ENCODE measurements around the gene AK9.
"Not testable (repeated sequence)": the region's sequence is repeated elsewhere in the genome, so short reads cannot be mapped to it uniquely, and the experiment has no call there.

AK9 gene

GRCh38 chr6:109690737-109691621, at the start of gene AK9, which contains the start of gene FIG4:
Gene AK9, minus strand, starts transcription at chr6:109691202. Its CDS starts 15,457 bp downstream, at chr6:109675745.
Gene FIG4, plus strand, starts transcription at chr6:109691296. Its CDS starts 140 bp downstream, at chr6:109691436.
- peak; percentile 95 for DNase-seq

- no peak for DNase-seq
Measured at GRCh38 chr6:109740787-109741186, 49.8 kb upstream of the AK9 start.

GRCh38 chr6:109739686-109740085, 48.7 kb upstream of the AK9 start:
- no peak for DNase-seq

DNA sequence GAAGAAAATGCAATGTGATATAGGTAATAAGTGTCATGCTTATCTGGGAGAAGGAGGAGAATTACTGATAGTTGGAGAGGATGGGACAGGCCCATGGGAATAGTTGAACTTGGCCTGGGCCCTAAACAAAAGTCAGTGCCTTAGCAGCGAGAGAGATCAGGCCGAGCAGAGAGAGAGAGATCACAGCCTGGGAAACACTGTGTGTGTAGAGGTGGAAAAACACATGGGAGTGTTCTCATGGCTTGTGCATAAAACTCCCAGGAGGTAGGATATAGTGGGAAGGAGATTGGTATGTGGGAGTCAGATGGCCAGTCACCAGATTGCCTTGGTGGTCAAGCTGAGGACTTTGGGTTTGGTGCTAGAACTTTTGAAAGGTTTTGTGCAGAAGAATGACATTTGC, 47.7 kb upstream of the AK9 start:
- DNase-seq: no peak

DNA sequence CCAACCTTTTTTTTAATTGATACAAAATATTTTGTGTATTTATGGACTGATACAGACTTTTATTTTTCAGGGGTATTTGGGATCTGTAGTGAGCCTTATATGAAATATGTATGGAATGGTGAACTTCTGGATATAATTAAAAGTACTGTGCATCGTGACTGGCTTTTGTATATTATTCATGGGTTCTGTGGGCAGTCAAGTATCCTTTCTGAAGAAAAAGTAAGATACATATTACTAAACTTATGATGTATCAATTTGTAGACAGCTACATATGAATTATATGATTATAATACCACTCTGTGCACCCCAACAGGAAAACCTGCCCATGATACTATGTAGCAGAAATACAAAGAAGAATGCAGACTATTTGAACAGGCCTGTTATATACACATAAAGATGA, 47.3 kb upstream of the AK9 start:
- no peak for DNase-seq

DNA sequence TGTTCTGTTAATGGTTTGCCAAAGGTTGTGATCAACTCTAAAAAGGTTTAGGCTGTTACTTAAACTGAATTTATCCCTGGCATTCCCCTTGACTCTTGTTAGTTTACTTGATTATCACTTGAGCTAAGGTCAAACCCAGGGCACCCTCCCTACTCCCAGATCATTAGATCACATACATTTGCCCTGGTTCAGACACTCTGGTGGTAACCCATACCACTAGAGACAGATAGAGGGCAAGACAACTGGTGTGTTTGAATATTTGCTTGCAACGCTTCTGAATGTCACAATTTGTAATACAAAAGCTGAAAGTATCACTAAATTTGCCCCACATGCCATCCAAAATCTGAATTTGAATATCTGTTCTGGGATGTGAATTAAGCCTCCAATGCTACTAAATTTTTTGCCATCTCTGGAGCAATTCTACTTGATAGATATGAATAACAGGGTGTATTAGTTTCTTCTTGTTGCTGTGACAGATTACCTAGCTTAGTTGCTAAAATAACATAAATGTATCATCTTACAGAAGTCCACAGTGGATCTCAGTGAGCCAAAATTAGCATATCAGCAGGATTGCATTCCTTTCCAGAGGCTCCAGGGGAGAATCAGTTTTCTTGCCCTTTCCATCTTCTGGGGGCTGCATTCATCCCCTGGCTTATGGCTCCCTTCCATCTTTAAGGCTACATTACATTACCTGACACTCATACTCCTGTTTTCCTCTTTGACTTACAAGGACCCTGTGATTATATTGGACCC, 45.4 kb upstream of the AK9 start:
- DNase-seq: no peak

DNA sequence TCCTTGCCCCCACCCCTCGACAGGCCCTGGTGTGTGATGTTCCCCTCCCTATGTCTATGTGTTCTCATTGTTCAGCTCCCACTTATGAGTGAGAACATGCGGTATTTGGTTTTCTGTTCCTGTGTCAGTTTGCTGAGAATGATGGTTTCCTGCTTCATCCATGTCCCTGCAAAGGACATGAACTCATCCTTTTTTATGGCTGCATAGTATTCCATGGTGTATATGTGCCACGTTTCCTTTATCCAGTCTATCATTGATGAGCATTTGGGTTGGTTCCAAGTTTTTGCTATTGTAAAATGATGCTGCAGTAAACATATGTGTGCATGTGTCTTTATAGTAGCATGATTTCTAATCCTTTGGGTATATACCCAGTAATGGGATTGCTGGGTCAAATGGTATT, 34.2 kb upstream of the AK9 start:
- not testable (repeated sequence) for DNase-seq

DNA sequence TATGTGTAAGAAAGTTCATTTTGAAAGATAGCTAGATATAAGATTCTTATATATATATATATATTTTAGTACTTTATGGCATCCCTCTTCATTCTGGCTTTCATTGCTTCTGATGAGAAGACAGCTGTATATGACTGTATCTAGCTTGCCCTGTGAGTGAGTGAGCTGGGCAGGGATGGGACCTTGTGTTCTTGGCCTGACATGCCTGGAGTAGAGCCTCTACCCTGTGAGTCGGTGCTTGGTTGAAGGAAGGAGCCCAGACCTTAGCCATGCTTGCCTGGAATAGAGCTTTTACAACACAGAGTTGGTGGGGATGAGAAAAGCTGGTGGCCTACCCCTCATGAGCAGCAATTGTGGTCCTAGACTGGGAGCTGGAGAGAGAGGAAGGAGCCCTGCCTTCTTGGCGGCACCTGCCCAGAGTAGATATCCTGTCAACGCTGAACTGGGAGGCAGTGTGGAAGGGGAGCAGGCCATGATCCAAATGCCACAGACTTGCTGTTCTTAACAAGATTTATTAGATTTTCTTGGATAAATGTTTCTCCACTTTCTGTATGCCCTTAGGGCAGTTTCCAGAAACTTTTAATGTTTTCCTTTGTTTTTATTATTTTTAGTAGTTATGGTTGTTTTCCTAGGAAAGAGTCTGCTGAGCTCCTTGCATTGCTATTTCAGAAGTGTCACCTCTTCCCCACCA, 31.7 kb upstream of the AK9 start:
- no peak for DNase-seq

GRCh38 chr6:109722011-109722410, 31.0 kb upstream of the AK9 start:
- DNase-seq: no peak

GRCh38 chr6:109720311-109720710, 29.3 kb upstream of the AK9 start:
- no peak for DNase-seq

DNA sequence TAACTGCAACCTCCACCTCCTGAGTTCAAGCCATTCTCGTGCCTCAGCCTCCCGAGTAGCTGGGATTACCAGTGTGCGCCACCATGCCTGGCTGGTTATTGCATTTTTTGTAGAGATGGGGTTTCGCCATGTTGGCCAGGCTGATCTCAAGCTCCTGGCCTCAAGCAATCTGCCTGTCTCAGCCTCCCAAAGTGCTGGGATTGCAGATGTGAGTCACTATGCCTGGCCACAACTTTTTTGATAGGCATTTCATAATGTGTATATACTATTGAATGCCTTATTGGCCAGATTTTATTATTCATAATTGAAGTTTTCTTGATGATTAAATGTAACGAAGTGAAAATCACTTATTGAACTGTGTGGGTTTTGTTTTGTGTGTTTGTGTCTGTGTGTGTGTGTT, 28.0 kb upstream of the AK9 start:
- DNase-seq: no peak

- no peak for DNase-seq
Measured at GRCh38 chr6:109717971-109718370, 27.0 kb upstream of the AK9 start.

GRCh38 chr6:109715616-109716015, 24.6 kb upstream of the AK9 start:
- DNase-seq: no peak

DNA sequence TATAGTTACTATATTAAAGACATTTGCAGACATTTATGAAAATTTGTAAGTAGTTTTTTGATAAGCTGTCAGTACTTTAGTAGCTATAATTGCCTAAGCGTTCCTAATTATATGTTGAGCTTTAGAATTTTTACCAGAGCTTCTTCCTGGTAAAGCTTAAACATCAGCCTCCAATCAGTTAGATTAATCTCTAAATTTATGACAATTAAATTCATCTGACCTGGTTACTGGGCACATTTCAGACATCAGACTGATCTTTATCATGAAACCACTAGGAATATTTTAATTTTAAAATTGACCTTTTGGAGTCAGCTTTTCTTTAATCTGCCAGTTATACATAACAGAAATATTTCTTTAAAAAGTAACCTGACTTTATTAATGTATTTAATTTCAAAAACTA, 23.6 kb upstream of the AK9 start:
- DNase-seq: no peak

GRCh38 chr6:109714166-109714565, 23.2 kb upstream of the AK9 start:
- DNase-seq: no peak

DNA sequence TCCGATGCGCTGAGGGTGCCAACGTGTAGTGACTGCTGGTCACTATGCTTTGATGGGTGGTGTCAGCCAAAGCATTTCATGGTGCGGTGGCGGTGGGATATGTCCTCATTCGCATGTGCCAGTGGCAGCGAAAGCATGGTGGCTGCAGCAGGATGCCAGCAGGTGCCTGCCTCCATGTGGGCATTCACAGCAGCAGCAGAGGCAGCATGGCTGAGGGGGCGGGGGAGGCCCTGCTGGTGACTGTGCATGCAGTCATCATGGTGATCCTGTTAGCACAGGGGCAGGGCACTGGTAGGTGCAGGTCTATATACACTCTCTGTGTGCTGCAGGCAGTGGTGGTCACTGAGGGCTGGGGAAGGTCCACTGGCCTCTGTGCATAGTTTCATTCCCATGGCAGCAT, 22.1 kb upstream of the AK9 start:
- no peak for DNase-seq

DNA sequence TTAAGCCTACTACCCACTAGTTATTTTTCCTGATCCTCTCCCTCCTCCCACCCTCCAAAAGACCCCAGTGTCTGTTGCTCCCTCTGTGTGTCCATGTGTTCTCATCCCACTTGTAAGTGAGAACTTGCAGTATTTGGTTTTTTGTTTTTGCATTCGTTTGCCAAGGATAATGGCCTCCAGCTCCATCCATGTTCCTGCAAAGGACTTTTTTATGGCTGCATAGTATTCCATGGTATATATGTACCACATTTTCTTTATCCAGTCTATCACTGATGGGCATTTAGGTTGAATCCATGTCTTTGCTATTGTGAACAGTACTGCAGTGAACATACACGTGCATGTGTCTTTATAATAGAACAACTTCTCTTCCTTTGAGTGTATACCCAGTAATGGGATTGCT, 17.1 kb upstream of the AK9 start:
- DNase-seq: not testable (repeated sequence)

- no peak for DNase-seq
Measured at GRCh38 chr6:109706513-109706912, 15.5 kb upstream of the AK9 start.

- DNase-seq: peak; percentile 75
Measured at GRCh38 chr6:109705258-109705657, 14.3 kb upstream of the AK9 start.

GRCh38 chr6:109702791-109703190, 11.8 kb upstream of the AK9 start:
- no peak for DNase-seq

DNA sequence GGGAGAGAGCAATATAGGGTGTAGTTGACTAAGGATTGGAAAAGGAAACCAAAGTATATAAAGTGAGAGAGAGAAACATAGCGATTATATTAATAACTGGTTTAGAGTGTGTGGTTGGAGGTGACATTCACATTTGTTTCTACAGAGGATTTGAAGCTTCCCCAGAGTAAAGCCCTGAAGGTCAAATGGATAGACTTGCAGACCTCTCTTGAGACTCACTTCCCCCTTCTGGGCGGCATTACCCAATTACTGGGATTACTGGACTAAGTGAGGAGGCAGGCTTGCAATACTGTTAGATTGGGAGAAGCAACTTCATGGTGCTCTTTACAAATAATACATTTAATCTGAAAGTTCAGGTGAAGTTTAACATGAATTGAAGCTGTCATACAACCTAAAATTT, 10.8 kb upstream of the AK9 start:
- DNase-seq: no peak

DNA sequence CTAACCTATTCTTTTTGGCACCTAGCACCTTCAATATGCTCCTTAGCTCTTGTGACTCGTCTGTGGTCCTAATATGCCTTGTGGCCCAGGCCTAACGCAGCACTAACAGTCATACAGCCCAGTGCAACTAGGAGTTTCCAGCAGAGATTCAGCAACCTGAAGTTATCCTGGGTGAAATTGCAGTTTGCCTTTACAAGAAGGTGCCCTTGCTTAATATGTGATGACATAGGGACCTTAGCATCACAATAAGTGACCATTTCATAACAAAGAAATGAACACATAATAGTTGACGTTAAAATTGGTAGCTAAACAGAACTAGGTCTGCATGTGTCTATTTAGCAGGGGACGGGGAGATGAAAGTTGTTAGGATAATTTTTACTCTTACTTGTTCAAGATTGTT, 10.2 kb upstream of the AK9 start:
- no peak for DNase-seq

DNA sequence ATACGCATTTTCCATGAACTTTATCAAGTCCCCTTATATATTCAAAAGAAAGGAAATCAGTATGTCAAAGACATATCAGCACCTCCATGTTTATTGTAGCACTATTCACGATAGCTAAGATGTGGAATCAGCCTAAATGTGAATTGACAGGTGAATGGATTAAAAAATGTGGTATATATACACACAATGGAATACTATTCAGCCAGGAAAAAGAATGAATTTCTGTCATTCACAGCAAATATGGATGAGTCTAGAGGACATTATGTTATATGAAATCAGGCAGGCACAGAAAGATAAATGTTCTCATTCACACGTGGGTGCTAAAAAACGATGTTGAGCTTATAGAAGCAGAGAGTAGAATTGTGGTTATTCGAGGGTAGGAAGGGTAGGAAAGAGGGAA, 5.4 kb upstream of the AK9 start:
- no peak for DNase-seq

GRCh38 chr6:109695468-109695867, 4.5 kb upstream of the AK9 start:
- no peak for DNase-seq

All from CD4-positive, alpha-beta T cell treated with Interleukin-17A for 4 hours (primary cell).